Upper lobe of left lung (tissue), 4 donors: Measurements from ENCODE around the gene TEX55.

Source experiments
- CTCF ChIP-seq, 6 experiments: fragments of 450-650 bp in 4 of 6; fragments of 200-600 bp in 2 of 6; sonication (generic) in 2 of 6; IDR thresholded peaks; one replicate each; pipeline ENCODE4 v1.5.1; 2016 to 2019; ENCODE audit warnings: antibody characterized with exemption in 6 of 6
- POLR2A ChIP-seq, 4 donors: fragments of 450-650 bp; IDR thresholded peaks; one replicate each; pipeline ENCODE4 v1.5.1; 2016 to 2017; ENCODE audit warnings: antibody characterized with exemption in 4 of 4, mild to moderate bottlenecking in 2 of 4
- POLR2AphosphoS5 ChIP-seq, 2 donors: sonication (generic); formaldehyde crosslinking; IDR thresholded peaks; one replicate each; pipeline ENCODE4 v1.5.1; 2017; ENCODE audit warnings: antibody characterized with exemption in 2 of 2

GRCh38 chr3:119161240-119161639 lies 15.3 kb downstream of the TEX55 start:
- no peak for TF ChIP-seq CTCF (IDR thresholded peaks at IDR 0.05)
- no peak for TF ChIP-seq POLR2AphosphoS5 (IDR thresholded peaks at IDR 0.05)
- TF ChIP-seq POLR2A (IDR thresholded peaks at IDR 0.05) = no peak
